Chondrocyte (in vitro differentiated cells): ENCODE results near the gene GSK3B. TPM values are rescaled to one million over a fixed set of nuclear protein-coding genes. Genes with fewer than 3 reads are reported as not detected.

Experiments
- DNase-seq: peaks from one replicate; pipeline ENCODE4 v3.0.0; 2021; ENCODE audit warnings: mixed read lengths, low spot score
- H3K27ac Mint-ChIP-seq: one replicate; pipeline ENCODE4 v1.8.0; 2021; ENCODE audit warnings: mild to moderate bottlenecking, moderate library complexity, mixed read lengths; ENCODE audit not compliant: unreplicated experiment
- H3K27me3 Mint-ChIP-seq: 2 replicates; pipeline ENCODE4 v1.8.0; 2021; ENCODE audit warnings: low read depth, mixed read lengths
- H3K36me3 Mint-ChIP-seq: 2 replicates; pipeline ENCODE4 v1.8.0; 2021; ENCODE audit warnings: low read depth, mixed read lengths
- H3K4me1 Mint-ChIP-seq: 2 replicates; pipeline ENCODE4 v1.8.0; 2021; ENCODE audit warnings: low read depth, mild to moderate bottlenecking, mixed read lengths
- H3K4me3 Mint-ChIP-seq: one replicate; pipeline ENCODE4 v1.8.0; 2021; ENCODE audit warnings: mild to moderate bottlenecking, moderate library complexity, mixed read lengths; ENCODE audit not compliant: unreplicated experiment
- H3K9me3 Mint-ChIP-seq: 2 replicates; pipeline ENCODE4 v1.8.0; 2021; ENCODE audit warnings: low read depth, mixed read lengths
- total RNA-seq: library from RNA; stranded (reverse); gene quantifications from 3 replicates; pipeline ENCODE4 v1.2.1, GENCODE V29; 2021
- TF ChIP-seq, protein P1 (sequence below): fragments of 200-600 bp; sonication (generic); IDR thresholded peaks from 2 replicates; pipeline ENCODE4 v1.5.0; 2021; ENCODE audit warnings: antibody characterized with exemption, mild to moderate bottlenecking, moderate library complexity

The GSK3B gene
- total RNA-seq, 1 donor from 2014 or later, result 73.0 TPM

- Mint-ChIP-seq H3K27ac (no peak overlapping the region), H3K9me3 (peaks cover 16% of the 10 kb centered on the region), H3K4me3 (no peak overlapping the region), H3K36me3 (peaks cover 32% of the 10 kb centered on the region), H3K4me1 (no peaks in the 10 kb centered on the region), H3K27me3 (no peaks in the 10 kb centered on the region)
- TF ChIP-seq, protein P1, sequence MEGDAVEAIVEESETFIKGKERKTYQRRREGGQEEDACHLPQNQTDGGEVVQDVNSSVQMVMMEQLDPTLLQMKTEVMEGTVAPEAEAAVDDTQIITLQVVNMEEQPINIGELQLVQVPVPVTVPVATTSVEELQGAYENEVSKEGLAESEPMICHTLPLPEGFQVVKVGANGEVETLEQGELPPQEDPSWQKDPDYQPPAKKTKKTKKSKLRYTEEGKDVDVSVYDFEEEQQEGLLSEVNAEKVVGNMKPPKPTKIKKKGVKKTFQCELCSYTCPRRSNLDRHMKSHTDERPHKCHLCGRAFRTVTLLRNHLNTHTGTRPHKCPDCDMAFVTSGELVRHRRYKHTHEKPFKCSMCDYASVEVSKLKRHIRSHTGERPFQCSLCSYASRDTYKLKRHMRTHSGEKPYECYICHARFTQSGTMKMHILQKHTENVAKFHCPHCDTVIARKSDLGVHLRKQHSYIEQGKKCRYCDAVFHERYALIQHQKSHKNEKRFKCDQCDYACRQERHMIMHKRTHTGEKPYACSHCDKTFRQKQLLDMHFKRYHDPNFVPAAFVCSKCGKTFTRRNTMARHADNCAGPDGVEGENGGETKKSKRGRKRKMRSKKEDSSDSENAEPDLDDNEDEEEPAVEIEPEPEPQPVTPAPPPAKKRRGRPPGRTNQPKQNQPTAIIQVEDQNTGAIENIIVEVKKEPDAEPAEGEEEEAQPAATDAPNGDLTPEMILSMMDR, result no peak
- DNase-seq, result no peak
These were observed 232.6 kb downstream of the GSK3B start for GRCh38 chr3:119861681-119862080.

DNA sequence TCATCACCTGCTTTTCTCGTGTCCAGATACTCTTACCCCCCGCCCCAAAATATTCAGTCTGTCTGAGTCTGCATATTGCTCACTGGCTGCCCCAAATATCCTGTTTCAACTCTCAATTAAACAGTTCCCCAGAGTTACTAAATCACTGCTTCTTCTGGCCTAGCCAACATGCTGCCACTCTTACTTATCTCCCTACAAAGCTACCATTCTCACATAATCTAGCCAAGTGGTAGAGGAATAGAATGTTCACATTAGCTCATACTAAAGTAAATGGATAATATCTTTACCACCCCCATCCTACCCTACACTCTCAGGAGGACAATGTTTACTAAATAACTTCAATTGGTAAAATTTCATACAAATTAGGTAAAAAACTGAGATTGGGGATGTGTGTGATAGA, 234.5 kb downstream of the GSK3B start:
- Mint-ChIP-seq H3K4me1 (no peaks in the 10 kb centered on the region), H3K9me3 (peaks cover 20% of the 10 kb centered on the region), H3K4me3 (no peak overlapping the region), H3K27me3 (no peaks in the 10 kb centered on the region), H3K27ac (no peak overlapping the region), H3K36me3 (peaks cover 41% of the 10 kb centered on the region)
- DNase-seq, result no peak
- TF ChIP-seq, protein P1, result no peak

DNA sequence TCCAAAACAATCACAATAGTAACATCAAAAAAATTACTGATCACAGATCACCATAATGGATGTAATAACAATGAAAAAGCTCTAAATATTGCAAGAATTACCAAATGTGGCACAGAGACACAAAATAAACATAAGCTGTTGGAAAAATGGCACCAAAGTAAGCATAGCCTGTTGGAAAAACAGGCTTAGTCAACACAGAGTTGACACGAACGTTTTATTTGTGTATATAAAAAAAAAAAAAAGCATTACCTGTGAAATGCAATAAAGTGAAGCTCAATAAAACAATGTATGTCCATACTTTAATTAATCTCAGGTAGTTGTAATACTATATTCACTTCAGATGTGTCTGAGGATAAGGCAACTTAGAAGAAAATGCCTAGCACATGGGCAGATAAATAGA, 235.3 kb downstream of the GSK3B start:
- H3K4me1 Mint-ChIP-seq, result no peaks in the 10 kb centered on the region
- H3K4me3 Mint-ChIP-seq, result no peak overlapping the region
- no peak overlapping the region for H3K27ac Mint-ChIP-seq
- no peak for DNase-seq
- TF ChIP-seq, protein P1, result no peak
- H3K27me3 Mint-ChIP-seq, result no peaks in the 10 kb centered on the region
- peaks cover 21% of the 10 kb centered on the region for H3K9me3 Mint-ChIP-seq
- peaks cover 41% of the 10 kb centered on the region for H3K36me3 Mint-ChIP-seq

GRCh38 chr3:119856695-119857094, 237.6 kb downstream of the GSK3B start:
- H3K27me3 Mint-ChIP-seq, result no peaks in the 10 kb centered on the region

DNA sequence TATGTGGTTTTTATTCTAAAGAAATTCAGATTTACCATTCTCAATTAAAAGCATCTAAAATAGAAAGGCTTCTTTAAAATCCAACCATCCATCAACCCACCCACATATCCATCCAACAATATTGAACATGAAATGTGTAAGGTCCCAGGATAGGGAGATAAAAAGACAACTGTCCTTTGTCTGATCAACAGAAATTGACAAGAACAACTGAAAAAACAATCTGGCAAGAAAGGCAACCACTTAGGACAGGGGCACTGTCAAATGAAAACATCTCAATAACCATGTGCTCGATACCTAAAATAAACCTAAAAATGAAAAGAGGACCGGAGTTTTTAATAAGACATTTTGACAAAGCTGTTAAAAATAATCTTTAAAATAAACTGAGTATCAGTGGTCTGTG, 245.1 kb downstream of the GSK3B start:
- Mint-ChIP-seq H3K4me1 (peaks cover 4% of the 10 kb centered on the region), H3K4me3 (no peak overlapping the region), H3K27ac (no peak overlapping the region)

More at GRCh38 chr3:119856695-119857094, 237.6 kb downstream of the GSK3B start:
- TF ChIP-seq, protein P1, result no peak
- Mint-ChIP-seq H3K4me1 (no peaks in the 10 kb centered on the region), H3K9me3 (peaks cover 21% of the 10 kb centered on the region), H3K27ac (no peak overlapping the region), H3K36me3 (peaks cover 35% of the 10 kb centered on the region), H3K4me3 (no peak overlapping the region)
- no peak for DNase-seq

More for the DNA sequence above, 245.1 kb downstream of the GSK3B start:
- H3K27me3 Mint-ChIP-seq, result no peaks in the 10 kb centered on the region
- H3K9me3 Mint-ChIP-seq, result peaks cover 13% of the 10 kb centered on the region
- peaks cover 23% of the 10 kb centered on the region for H3K36me3 Mint-ChIP-seq
- DNase-seq, result no peak
- TF ChIP-seq, protein P1, result no peak
